Activated CD4-positive, alpha-beta T cell treated with anti-CD3 and anti-CD28 coated beads for 24 hours (primary cell): ENCODE results near the gene GPX1.

Experiments used
- DNase-seq, 2 donors: peaks; one replicate each; pipeline ENCODE4 v3.0.0-alpha.2; 2020; ENCODE audit warnings: low read depth in 2 of 2

Gene GPX1

DNA sequence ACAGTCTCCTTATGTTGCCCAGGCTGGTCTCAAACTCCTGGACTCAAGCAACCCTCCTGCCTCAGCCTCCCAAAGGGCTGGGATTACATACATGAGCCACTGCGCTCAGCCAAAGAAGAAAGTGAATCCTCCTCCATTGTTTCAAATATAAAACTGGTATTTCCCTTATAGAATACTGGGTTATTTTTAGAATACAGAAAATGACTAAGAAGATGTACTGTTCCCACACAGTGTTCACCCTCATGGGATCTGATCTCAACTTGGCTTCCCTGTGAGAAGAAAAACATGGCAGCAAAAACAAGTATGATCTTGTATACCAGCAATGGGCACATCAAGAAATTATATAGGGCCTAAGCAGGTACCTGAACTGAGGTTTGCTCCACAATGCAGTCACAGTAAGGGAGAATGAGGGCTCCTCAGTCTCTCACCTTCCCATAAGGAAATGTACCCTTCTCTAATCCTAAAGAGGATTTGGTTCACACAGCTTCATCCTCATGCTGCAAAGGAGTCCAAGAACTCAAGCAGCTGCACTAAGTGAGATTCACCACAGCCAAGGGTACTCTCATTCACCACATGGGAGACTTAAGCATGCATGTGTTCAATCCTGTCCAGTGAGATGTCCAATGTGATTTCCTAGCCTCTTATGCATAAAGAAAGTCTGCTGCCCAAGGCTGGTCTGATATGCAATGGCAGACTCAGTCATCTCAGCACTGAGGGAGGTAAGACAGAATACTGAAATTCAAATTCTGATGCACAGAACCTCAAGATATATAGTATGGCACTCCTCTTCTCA is 44.1 kb downstream of the GPX1 start:
- no peak for DNase-seq

DNA sequence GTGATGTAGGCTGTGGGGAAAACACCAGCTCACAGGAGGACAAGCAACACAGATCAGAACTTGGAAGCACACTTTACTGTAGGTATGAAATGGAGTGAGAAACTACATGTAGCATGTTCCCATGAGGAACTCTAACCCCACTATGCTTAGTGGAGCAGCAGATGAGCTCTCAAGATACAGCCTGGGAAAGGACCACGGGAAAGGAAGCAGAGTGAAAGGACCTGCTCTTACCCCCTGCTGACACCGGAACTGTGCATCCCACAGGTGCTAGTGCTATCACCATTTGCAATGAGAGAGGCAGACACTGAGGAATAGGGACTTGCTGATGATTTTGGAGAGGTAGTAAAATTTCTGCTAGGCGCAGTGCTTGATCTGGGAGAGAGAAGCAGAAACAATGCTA is 46.9 kb downstream of the GPX1 start:
- no peak for DNase-seq

DNA sequence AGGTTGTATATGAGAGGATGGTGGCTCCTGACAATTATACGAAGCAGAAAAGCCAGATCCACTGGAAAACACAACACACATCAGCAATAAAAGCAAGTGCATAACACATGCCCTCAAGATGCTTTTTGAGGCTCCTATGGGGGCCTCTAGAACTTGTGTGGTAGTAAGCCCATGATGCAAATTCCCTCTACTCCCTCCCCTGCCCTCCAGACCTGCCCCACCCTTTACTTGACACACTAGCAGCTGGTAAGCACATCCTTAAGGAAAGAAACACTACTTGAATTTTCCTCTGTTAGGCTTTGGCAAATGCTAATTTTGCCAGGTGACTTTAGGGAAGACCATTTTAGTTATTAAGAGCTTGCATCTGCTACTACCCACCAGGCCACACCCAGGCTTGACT is 47.5 kb downstream of the GPX1 start:
- no peak for DNase-seq
